PC-9 (cell line): ENCODE measurements around the gene ANLN. TPM values are rescaled to one million over a fixed set of nuclear protein-coding genes. Genes with fewer than 3 reads are reported as not detected.

Source experiments
- BruUV-seq: library from RNA; stranded (reverse); fragments of 400-500 nt; replicated peaks from 2 replicates; lab custom pipeline; 2021; lab: Mats Ljungman, UMichigan
- CTCF ChIA-PET: fragments of 300-600 bp; sonication (Branson Sonifier 250); formaldehyde crosslinking; loops from one replicate; lab custom pipeline; 2022; ENCODE audit warnings: antibody characterized with exemption; lab: Charles Lee
- POLR2A ChIA-PET: fragments of 300-600 bp; sonication (Branson Sonifier 250); formaldehyde crosslinking; loops from one replicate; lab custom pipeline; 2022; ENCODE audit warnings: antibody characterized with exemption; ENCODE audit not compliant: unreplicated experiment; lab: Charles Lee
- DNase-seq, 2 experiments: peaks; one replicate each; pipeline versions ENCODE4 v3.0.0 to v3.0.0-alpha.2; 2015 to 2022; ENCODE audit warnings: mixed read lengths in 1 of 2
- H2AFZ ChIP-seq: fragments of 200-600 bp; sonication (generic); 2 replicates; pipeline ENCODE4 v1.8.1; 2017; ENCODE audit warnings: antibody characterized with exemption
- H3F3A ChIP-seq: fragments of 200-600 bp; sonication (generic); 2 replicates; pipeline ENCODE4 v1.8.1; 2017; ENCODE audit warnings: antibody characterized with exemption, mild to moderate bottlenecking, low read depth; ENCODE audit not compliant: insufficient read depth
- H3K27ac ChIP-seq: fragments of 200-600 bp; sonication (generic); 2 replicates; pipeline ENCODE4 v1.6.1; 2016; ENCODE audit warnings: mixed run types
- H3K27me3 ChIP-seq: fragments of 200-600 bp; sonication (generic); 2 replicates; pipeline ENCODE4 v1.6.1; 2016; ENCODE audit warnings: low read depth, mixed run types; ENCODE audit not compliant: insufficient read depth
- H3K36me3 ChIP-seq: fragments of 200-600 bp; sonication (generic); 2 replicates; pipeline ENCODE4 v1.6.1; 2016; ENCODE audit warnings: low read depth, mixed run types
- H3K4me1 ChIP-seq: fragments of 200-600 bp; sonication (generic); replicated peaks from 2 replicates; pipeline ENCODE4 v1.6.1; 2016; ENCODE audit warnings: mixed run types; ENCODE audit not compliant: insufficient read depth
- H3K4me2 ChIP-seq: fragments of 200-600 bp; sonication (generic); 2 replicates; pipeline ENCODE4 v1.6.1; 2017; ENCODE audit warnings: mixed run types
- H3K4me3 ChIP-seq: fragments of 200-600 bp; sonication (generic); 2 replicates; pipeline ENCODE4 v1.6.1; 2016; ENCODE audit warnings: mixed run types
- H3K79me2 ChIP-seq: fragments of 200-600 bp; sonication (generic); 2 replicates; pipeline ENCODE4 v1.6.1; 2017; ENCODE audit warnings: low read depth, mixed run types
- H3K9me2 ChIP-seq: fragments of 200-600 bp; sonication (generic); 2 replicates; pipeline ENCODE4 v1.8.1; 2017; ENCODE audit warnings: mild to moderate bottlenecking; ENCODE audit not compliant: insufficient read depth
- H3K9me3 ChIP-seq: fragments of 200-600 bp; sonication (generic); 2 replicates; pipeline ENCODE4 v1.8.1; 2016; ENCODE audit warnings: low read depth; ENCODE audit not compliant: insufficient read depth
- H4K20me1 ChIP-seq: fragments of 200-600 bp; sonication (generic); 2 replicates; pipeline ENCODE4 v1.8.1; 2017; ENCODE audit not compliant: insufficient read depth
- CTCF ChIP-seq: fragments of 200-600 bp; sonication (generic); conservative IDR thresholded peaks from 2 replicates; pipeline ENCODE4 v1.6.1; 2017; ENCODE audit warnings: mixed run types, antibody characterized with exemption, mild to moderate bottlenecking, moderate library complexity
- EZH2 ChIP-seq: fragments of 200-600 bp; sonication (generic); IDR thresholded peaks from 2 replicates; pipeline ENCODE4 v1.8.0; 2017; ENCODE audit warnings: antibody characterized with exemption, low read depth
- intact Hi-C: fragments of 100-400 bp; cut with micrococcal nuclease; formaldehyde crosslinking; loops from one replicate; pipeline ENCODE4 v1.10.0; 2022; ENCODE audit not compliant: unreplicated experiment
- total RNA-seq: library from RNA; stranded (reverse); gene quantifications from 2 replicates; pipeline ENCODE4 v1.2.3, GENCODE V29; 2021

The ANLN gene
- total RNA-seq, 1 experiment from 2014 or later, result 262 TPM

GRCh38 chr7:36367561-36368077 lies 22.0 kb upstream of the ANLN start:
- no peaks in the 10 kb centered on the region for H3K36me3 ChIP-seq
- peak overlapping the region; percentile 77 for H2AFZ ChIP-seq
- no peaks in the 10 kb centered on the region for H3K9me2 ChIP-seq
- intact Hi-C loops, result loop anchor here (1.0 to 10.0 kb wide), 3 partner anchors 23 to 157 kb away; no protein-coding TSS in a partner anchor
- no peaks in the 10 kb centered on the region for H4K20me1 ChIP-seq
- no peaks in the 10 kb centered on the region; the same call in 1 of the 2 replicates for H3F3A ChIP-seq
- no peaks in the 10 kb centered on the region for H3K27me3 ChIP-seq
- peak overlapping the region; percentile 86 for H3K4me3 ChIP-seq
- no peaks in the 10 kb centered on the region for H3K79me2 ChIP-seq
- ChIA-PET POLR2A (interaction anchor here (0.5 to 0.6 kb wide), 5 partner anchors 23 to 565 kb away, joined by 3 to 9 read pairs (median 3); no protein-coding TSS in a partner anchor), CTCF (interaction anchor here (0.5 to 1.4 kb wide), 4 partner anchors 20 to 450 kb away, joined by 4 to 16 read pairs (median 9); no protein-coding TSS in a partner anchor)
- H3K27ac ChIP-seq, result no peak overlapping the region
- H3K4me2 ChIP-seq, result peak overlapping the region; percentile 89
- H3K9me3 ChIP-seq, result no peaks in the 10 kb centered on the region
- no peak for DNase-seq
- TSS peak; percentile 24 for BruUV-seq
- H3K4me1 ChIP-seq, result peaks cover 20% of the 10 kb centered on the region
- TF ChIP-seq EZH2 (no peak), CTCF (no peak)

- Histone ChIP-seq H3F3A (no peaks in the 10 kb centered on the region; the same call in 1 of the 2 replicates), H2AFZ (no peak overlapping the region), H3K27ac (no peak overlapping the region), H3K79me2 (no peaks in the 10 kb centered on the region), H3K9me2 (no peaks in the 10 kb centered on the region), H3K4me1 (peaks cover 20% of the 10 kb centered on the region), H3K4me2 (no peak overlapping the region), H3K4me3 (no peak overlapping the region), H3K36me3 (no peaks in the 10 kb centered on the region), H4K20me1 (no peaks in the 10 kb centered on the region), H3K27me3 (no peaks in the 10 kb centered on the region), H3K9me3 (no peaks in the 10 kb centered on the region)
- BruUV-seq, result no TSS peak
- intact Hi-C loops, result loop anchor here (5.0 to 10.0 kb wide), 2 partner anchors 34 to 156 kb away; no protein-coding TSS in a partner anchor
- ChIA-PET CTCF (no interaction called here), POLR2A (no interaction called here)
- no peak for TF ChIP-seq CTCF
- no peak for TF ChIP-seq EZH2
- no peak for DNase-seq
Measured at GRCh38 chr7:36368496-36368895, 21.2 kb upstream of the ANLN start.

GRCh38 chr7:36369171-36369570 lies 20.5 kb upstream of the ANLN start:
- H3K9me3 ChIP-seq, result no peaks in the 10 kb centered on the region
- intact Hi-C loops, result loop anchor here (5.0 to 10.0 kb wide), 2 partner anchors 33 to 156 kb away; no protein-coding TSS in a partner anchor
- no TSS peak for BruUV-seq

More at GRCh38 chr7:36369171-36369570, 20.5 kb upstream of the ANLN start:
- no peak for TF ChIP-seq CTCF
- TF ChIP-seq EZH2, result no peak
- H3K9me2 ChIP-seq, result no peaks in the 10 kb centered on the region
- no peaks in the 10 kb centered on the region for H4K20me1 ChIP-seq
- H2AFZ ChIP-seq, result no peak overlapping the region
- no peaks in the 10 kb centered on the region for H3K36me3 ChIP-seq
- no peak overlapping the region for H3K4me2 ChIP-seq
- H3F3A ChIP-seq, result no peaks in the 10 kb centered on the region; the same call in 1 of the 2 replicates
- DNase-seq, result no peak
- ChIA-PET POLR2A (no interaction called here), CTCF (interaction anchor here (0.6 kb wide), 1 partner anchor 813 kb away, joined by 15 read pairs; no protein-coding TSS in a partner anchor)
- no peak overlapping the region for H3K27ac ChIP-seq
- H3K79me2 ChIP-seq, result no peaks in the 10 kb centered on the region
- no peaks in the 10 kb centered on the region for H3K27me3 ChIP-seq
- H3K4me3 ChIP-seq, result no peak overlapping the region
- H3K4me1 ChIP-seq, result peaks cover 20% of the 10 kb centered on the region
